Stimulated activated naive CD4-positive, alpha-beta T cell treated with Interleukin-2 at 50 U/mL for 16 hours (primary cell): ENCODE data around the gene ATXN1L.
A peak's percentile ranks its signal among the peaks of the same experiment; 100 is the strongest.
"Not testable (repeated sequence)": the region's sequence is repeated elsewhere in the genome, so short reads cannot be mapped to it uniquely, and the experiment has no call there.

Experiments
- DNase-seq: peaks from one replicate; lab custom pipeline; 2025; lab: John Stamatoyannopoulos, UW

ATXN1L gene

DNA sequence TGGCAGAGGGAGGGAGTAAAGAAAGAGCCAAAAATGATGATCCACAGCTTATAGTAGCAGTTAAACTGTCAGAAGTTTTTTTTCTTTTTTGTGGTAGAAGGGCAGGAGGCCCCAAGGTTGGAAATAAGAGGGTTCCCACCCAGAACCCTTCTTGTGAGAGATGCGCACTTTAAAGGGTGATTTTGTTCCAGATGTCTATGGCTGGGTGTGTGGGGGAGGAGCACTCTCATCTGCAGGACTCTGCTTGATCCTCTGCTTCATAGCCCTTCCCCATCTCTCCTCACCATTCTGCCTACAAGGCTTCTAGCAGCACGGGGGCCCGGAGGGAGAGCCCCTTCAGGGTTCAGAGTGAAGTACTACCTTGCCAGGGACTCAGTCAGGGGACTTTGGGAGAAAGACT, 6.4 kb downstream of the ATXN1L start:
- DNase-seq = no peak

DNA sequence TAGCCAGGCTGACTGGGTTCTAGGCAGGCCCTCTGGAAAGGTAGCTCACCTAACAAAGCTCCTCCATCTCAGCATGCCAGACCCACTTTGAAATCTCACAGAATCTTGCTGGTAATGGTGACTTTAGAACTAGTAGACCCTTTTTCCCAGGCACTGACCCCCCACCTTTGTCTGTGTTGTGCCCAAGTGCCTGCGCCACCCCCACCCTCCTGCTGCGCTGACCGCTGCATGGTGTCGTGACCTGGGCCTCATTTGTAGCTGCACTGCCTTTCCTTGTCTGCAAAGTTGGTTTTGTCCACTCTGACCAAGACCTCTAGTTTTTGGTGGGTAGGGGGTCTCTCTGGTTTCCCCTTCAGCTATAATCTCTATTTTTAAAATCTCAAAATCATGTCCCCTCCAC, 6.8 kb downstream of the ATXN1L start:
- DNase-seq = no peak

DNA sequence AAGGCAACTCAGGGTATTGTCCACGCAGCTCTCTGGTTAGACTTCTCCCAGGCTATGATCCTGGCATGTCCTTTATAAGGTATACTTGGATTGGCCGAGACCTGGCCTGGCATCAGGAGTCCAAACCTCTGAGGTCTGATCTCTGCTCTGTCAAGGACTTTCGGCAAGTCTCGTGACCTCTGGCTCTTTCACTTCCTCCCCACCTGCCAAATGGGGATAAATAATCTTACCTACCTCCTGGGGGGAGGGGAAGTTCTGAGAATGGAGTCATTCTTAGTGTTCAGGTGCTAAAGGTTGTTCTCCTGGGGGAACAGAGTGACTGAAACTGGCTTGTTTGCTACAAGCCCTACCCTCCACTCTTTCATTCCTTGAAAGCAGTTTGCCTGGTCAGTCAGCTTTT, 7.6 kb downstream of the ATXN1L start:
- DNase-seq = no peak

DNA sequence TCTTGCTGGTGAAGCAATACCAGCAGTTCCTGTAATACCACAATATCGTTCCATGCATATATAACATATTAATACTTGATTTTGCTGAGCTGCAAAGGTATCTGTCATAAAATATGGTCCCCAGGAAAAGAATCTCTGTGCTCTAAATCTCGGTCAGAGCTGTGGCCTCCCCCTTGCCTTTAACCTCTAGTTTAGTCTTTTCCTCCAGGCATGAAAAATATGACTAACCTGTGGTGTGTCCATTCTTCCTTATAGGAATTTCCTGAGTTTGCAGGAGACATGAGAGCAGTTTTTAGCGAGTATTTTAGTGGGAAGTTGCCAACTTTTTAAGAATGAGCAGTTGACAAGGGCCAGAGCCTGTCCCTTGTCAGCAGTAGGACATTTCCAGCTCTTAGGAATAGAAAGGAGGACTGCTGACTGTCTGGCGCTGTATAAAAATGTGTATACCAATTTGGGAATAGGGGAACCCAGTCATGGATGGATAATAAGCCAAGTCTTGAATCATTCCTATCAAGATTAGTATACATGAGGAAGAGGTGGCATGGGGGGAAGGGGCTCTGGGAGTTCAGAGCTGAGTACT, 8.7 kb downstream of the ATXN1L start:
- no peak for DNase-seq

DNA sequence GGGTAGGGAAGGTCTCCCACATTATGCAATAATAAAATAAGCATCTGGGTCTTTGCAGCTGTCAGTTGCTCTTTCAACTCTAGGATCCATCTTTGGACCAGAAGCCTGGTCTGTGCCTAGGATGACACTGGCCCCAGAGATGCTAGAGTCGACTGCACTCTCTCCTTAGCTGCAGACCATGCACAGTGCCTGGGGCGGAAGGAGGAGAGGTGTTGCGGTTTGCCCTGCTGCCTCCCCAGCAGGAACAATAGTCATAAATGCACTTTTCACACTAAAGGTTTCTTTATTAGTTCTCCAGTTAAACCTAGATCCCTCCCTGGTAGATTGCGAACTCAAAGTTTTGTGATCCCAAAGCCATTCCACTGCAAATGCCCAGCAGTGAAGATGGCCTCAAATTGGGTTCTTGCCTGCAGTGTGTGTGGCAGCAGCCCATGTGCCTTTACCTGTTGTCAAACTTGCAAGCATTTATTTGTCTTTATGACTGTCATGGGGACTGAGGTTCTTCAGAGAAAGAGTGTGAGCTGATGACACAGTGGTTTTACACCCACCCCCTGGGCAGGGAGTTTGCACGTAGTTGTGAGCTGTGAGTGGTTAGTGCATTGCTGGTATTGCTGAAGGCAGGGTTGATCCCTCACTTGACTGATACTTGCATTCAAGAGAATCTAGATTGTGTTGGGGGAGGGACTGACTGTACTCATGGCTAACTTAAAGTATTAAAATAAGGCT, 10.3 kb downstream of the ATXN1L start:
- DNase-seq = peak; percentile 11

DNA sequence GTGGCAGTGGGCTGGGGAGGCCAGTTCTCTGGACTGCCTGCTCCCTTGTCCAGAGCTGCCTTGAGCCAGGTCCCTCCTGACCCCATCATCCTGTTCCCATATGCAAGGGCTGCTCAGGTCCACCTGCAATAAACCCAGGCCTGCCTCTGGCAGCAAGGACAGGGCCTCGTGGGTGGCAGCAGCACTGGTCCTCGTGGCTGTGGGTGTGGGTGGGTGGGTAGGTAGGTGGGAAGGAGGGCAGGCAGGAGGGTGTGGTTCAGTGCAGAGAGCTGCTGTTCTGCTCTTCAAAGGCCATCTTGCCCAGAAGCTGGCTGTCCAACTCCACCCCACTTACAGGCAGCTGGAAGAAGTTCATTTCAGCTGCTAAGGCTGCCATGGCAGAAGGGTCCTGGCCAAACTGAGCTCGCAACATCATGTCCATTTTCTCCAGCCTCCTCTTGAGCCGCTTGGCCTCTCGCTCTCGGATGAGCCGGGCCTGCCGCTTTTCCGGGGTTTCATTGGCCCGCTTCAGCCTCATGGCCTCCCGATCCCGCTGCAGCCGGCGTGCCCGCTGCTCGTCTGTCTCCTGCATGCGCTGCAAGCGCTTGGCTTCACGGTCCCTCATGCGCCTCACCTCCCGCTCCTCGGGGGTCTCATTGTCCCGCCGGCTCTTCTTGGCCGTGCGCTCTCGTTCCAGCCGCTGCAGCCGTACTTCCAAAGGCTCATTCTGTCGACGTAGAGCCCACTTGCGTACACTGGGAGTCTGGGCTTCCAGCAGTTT, 14.2 kb downstream of the ATXN1L start:
- DNase-seq = no peak

DNA sequence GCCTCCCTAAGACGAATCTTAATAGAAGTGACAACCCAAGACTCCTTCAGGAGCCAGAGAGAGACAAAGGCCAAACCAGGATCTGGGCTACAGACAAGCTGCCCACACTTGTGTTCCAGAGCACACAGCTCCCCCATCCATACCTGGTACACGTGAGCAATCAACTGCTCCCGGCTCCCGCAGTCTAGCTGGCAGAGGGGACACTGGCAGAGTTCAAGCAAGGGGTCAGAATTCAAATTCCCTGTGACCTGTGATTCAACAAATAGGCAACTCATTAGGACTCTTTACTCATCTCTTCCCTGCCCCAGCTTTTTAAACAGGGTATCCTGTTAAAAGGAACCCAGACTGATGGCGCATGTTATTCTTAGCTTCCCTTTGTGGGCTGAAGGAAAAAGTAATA, 18.2 kb downstream of the ATXN1L start:
- no peak for DNase-seq

DNA sequence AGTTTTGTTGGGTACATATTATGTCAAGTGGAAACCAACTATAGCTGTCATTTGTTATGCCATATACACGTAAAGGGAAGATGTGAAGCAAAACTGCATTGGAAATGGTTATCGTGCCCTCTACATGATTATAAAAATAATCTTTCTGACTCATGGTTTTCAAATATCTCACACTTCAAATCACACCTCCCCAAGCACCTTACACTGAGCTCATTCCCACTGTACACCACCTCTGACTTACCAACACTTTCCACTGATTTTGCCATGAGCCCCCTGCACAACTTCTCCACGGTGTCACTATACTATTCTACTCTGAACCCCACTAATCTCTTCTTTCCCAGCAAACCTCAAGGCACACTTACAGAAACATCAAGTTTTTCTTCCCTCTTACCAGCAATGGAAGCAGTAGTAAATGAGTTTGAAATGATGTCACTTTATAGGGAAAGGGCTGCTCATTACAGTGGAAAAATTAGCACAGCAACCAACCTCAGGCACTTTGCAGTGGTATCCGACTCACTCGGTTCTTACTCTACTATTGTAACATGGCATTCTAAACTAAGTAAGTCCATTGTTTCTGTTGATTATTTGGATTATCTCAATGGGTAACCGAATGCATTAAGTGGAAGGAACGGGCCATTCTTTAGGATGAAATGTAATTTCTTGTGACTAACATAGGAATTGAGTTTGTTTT, 19.5 kb downstream of the ATXN1L start:
- no peak for DNase-seq

DNA sequence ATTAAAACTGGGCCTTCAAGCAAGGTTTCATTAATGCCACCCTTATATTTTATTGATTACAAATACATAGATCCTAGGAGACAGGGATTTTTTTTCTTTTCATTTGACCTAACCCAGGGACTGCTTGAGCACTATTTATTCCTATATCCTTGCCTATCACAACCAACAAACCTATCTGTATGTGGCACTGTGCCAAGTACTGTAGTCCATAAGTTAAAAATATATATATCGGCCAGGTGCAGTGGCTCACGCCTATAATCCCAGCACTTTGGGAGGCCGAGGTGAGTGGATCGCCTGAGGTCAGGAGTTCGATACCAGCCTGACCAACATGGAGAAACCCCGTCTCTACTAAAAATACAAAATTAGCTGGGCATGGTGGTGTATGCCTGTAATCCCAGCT, 21.4 kb downstream of the ATXN1L start:
- not testable (repeated sequence) for DNase-seq

DNA sequence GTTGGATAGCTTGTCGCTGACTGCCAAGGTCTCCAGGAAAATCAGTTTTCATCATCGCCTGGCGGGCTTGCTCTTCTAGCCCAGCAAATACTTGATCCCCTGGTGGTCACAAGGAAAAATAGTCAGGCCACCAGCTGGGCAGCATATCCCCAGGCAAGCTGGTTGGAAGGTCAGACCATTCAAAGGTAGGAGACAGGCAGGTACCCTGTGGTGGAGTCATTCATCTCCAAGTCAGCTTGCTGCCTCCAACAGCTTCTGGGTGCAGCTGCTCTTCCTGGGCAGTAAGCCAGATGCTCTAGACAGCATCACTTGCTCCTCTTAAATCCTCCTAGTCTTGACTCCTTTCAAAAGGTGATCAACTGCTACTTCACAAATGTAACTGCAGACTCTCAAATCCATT, 22.2 kb downstream of the ATXN1L start:
- DNase-seq = no peak

DNA sequence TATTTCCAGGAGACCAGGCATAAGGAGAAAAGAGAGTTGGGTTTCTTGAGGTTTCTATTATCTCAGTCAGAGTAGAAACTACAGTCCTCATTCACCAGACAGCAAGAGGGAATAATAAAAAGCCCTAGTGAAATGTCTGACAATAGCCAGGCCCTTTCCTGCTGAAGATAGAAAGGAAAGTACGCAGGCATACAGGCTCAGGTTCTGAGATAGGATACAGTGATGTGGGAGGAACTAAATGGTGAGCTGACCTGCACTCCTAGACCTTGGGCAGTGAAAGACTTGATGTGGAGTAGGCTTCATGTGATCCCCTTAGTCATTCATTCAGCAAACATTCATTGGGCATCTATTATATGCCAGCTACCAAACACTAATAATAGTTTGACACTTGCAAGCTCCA, 23.3 kb downstream of the ATXN1L start:
- no peak for DNase-seq

DNA sequence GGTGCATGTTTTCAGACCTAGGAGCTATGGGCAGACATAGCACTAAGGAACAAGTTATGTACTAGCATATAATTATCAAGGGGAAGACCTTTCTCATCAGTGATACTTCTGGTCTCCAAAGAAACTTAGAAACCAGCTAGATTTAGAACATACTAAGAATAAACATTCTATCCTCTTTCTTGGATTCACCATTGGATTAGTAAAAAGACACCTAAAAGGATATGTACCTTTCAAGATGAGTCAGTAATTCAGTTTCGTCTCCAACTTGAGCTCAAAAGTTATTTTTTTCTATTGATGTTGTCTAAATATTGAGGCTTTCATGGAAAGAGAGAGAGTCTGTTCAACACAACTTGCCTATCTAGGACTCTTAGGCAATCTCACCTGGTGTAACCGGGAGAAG, 25.0 kb downstream of the ATXN1L start:
- no peak for DNase-seq

DNA sequence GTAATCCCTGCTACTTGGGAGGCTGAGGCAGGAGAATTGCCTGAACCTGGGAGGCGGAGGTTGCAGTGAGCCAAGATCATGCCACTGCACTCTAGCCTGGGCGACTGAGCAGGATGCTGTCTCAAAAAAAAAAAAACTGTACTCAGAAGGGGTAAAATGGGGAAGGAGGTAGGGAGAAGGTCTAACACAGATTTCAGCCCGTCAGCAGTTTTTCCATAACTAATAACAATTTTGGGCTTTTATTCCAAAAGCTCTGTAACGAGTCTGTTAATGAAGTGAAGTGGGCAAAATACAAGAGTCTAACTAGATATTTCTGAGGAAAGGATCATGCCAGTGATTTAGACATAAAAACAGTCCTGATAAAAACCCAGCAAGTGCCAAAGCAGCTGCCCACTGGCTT, 27.4 kb downstream of the ATXN1L start:
- no peak for DNase-seq

DNA sequence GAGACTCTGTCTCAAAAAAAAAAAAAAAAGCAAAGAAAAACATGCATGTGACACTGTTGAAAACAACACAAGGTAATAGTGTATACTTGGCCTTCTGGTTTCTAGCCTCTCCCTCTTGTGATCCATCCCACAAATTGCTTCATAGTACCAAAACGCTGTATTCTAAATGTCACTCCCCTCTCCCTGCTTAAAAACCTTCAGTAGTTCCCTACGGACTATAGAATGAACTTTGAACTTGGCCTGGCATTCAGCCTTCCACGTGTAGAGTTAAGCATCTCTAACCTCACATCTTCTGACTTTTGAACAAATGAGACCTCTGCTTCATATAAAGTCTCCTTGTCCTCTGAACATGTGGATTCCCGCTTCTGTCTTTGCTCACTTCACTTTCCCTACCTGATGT, 33.1 kb downstream of the ATXN1L start:
- no peak for DNase-seq

DNA sequence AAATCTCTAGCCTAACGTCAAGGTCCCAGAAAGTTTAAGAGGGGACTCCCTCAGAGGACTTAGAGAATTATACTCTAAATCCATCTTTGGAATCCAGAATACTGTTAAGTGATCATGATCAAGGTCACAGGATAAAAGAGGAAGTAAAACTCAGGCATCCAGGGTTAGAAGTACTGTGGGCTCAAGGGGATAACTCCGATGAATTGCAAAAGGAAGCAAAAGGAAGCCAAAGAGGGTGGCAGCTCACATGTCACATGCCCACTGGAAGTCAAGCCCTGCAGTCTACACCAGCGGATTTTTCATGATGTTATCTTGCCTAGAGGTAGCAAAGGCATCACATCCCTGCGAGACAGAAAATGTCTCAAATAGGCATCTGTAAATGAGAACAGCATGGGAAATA, 34.4 kb downstream of the ATXN1L start:
- DNase-seq = no peak

DNA sequence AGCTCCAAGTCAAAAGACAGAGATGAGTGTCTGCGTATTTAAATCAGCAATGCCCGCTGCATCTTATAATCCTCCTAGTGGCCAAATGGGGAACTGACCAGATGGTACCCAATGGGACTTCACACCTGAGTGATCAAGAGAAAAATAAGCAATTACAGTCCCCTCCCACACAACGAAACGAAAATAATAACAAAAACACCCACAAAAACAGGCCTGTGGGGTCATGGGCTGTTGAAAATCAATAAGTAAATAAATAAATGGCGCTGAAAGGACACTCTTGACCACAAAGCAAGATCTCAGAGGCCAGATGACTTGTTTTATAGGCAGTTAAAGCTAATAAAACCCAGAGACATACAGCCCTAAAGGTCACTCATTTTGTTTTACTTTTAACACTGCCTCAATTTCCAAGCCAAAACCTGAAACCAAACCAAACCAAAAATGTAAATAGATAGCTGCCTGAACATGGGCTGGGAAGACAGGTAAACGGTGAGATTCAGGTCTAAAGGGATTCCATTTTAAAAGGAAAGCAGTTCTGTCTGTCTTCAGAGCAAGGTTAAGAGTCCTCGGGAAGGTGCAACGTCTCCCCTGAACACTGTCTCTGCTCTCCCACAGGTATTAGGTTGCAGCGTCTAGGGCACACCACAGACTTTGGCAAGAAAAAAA, 36.9 kb downstream of the ATXN1L start:
- peak; percentile 63 for DNase-seq

DNA sequence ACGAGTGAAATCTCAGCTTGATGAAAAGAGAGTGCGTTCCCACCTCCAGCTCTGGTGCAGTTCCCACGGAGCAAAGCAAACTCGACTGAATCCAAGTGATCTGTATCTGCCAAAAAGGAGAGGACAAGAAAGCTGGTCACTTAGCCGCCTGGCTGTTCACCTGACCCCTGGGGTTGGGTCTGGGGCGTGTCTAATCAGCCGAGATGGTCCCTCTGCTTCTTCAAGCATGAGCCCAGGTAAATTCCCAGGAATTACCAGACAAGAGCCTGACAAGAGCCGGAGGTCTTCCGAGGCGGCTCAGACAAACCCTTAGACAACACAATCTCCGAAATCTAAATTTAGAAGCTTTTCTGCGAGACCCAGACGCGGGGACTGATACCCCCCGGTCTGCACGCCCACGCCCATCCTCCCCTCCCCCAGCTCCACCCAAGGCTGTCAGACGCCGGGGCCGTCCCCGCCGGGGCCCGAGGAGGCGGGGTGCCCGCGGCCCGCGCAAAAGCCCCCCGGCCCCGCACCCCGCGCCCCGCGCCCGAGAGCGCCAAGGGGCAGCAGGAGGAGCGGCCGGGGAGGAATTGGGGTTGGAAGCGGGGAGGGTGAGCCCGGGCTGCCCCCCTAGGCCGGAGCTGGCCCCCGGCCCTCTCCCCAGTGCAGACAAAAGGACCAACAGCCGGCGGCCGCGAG, 37.5 kb downstream of the ATXN1L start:
- peak; percentile 57 for DNase-seq

DNA sequence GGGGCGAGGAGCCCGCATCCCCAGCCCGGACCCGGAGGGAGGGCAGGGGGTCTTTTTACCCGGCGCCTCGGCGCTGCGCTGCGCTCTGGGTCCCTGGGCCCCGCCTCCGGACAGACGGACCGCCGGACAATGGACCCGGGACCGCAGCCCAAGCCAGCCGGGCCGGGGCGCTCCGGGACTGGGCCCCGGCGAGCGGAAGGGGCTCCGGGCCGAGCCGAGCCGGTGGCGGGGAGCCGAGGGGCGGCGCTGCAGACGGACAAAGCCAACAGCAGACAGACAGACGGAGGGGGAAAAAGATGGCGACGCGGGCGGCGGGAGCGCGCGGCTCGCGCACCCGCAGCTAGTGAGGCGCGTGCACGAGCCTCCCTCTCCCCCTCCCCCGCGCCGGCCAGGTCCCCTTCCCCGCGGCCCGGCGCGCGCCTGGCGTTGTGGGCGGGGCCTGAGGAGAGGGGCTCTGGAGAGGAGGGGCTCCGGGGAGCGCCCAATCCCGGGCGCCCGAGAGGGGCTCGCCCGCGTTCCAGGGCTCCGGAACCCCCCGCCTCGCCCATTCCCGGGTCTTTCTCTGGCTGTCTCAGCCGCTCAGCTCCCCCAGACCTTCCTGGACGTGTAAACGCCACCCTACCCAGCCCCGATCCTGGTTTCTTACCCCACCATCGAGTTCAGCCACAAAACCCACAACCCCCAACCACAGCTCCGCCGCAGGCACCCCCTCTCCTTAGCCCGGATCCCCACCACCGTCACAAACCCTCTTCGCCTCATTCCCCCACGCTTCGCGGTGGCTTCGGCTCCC, 38.3 kb downstream of the ATXN1L start, which contains the start of gene ZNF821:
ZNF821 (minus strand) TSS at position 334 of the 790 bp plus-strand sequence. CDS start 4,236 bp downstream, outside the sequence.
- peak; percentile 67 for DNase-seq

DNA sequence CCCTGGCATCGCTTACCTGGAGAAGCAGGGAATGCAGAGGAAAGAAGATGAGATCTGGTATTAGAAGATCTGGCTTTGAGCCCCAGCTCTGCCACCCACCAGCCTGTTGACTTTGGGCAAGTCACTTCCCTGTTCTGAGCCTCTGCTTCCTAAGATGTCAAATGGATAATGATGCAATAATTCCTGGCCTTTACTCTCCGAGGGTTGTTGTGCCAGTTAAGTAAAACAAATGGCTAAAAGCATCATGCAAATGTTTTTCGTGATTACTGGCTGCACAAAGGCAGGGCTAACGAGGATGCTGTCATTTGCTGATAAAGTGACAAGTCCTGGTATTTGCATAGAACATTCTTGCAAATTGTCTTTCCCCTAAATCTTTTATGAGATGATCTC, 39.5 kb downstream of the ATXN1L start:
- no peak for DNase-seq

DNA sequence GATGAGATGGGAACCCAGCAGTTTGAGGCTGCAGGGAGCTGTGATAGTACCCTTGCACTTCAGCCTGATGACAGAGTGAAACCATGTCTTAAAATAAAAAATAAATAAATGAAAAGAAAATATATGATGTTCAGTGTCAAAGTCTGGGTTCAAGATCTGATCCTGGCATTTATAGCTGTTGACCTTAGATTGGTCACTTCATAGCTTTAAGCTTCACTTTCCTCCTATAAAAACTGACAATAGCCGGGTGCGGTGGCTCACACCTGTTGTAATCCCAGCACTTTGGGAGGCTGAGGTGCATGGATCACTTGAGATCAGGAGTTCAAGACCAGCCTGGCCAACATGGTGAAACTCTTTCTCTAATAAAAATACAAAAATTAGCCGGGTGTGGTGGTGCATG, 43.4 kb downstream of the ATXN1L start:
- no peak for DNase-seq

DNA sequence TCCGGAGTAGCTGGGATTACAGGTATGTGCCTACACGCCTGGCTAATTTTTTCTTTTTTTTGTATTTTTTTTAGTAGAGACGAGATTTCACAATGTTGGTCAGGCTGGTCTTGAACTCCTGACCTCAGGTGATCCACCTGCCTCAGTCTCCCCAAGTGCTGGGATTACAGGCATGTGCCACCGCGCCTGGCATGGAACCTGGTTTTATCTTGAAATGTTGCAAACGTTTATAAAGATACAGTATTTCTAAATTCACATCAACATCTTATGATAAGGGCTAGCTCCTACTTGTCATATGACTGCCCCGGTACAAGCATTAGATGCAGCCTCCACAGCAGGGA, 48.1 kb downstream of the ATXN1L start:
- DNase-seq = no peak
